Measurements from ENCODE around the gene ATP9B.
A peak's percentile ranks its signal among the peaks of the same experiment; 100 is the strongest.

ATP9B gene

DNA sequence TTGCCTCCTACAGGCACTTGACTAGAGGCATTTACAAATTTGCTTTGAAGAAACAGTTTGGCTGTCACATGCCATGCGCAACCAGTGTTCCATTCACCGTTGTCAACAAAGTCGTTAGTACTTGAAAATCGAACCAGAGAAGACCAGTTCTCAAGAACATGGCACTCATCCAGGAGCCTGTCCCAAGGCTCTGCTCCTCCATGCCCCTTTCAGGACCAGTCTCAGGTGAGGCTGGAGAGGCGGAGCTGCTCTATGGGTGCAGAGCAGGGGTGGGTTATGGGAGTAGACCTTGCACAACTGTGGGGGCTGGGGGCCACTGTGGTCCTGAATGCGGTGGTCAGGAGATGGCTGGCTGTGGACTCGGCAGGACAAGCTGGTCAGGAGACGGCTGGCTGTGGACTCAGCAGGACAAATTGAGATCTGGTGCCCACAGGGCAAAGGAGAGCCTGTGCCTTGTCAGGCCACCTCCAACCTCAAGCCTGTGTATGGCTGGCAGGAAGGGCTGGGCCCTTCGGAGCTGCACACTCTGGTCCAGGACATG lies 12.3 kb upstream of the ATP9B start:
- H3K27ac ChIP-seq = no peak overlapping the region
- ChIA-PET CTCF (no interaction called here), POLR2A (ENCODE audit: low non-redundant PET) (no interaction called here)
- DNase-seq (ENCODE audit: low spot score) = no peak
- TF ChIP-seq, protein P1, sequence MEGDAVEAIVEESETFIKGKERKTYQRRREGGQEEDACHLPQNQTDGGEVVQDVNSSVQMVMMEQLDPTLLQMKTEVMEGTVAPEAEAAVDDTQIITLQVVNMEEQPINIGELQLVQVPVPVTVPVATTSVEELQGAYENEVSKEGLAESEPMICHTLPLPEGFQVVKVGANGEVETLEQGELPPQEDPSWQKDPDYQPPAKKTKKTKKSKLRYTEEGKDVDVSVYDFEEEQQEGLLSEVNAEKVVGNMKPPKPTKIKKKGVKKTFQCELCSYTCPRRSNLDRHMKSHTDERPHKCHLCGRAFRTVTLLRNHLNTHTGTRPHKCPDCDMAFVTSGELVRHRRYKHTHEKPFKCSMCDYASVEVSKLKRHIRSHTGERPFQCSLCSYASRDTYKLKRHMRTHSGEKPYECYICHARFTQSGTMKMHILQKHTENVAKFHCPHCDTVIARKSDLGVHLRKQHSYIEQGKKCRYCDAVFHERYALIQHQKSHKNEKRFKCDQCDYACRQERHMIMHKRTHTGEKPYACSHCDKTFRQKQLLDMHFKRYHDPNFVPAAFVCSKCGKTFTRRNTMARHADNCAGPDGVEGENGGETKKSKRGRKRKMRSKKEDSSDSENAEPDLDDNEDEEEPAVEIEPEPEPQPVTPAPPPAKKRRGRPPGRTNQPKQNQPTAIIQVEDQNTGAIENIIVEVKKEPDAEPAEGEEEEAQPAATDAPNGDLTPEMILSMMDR (conservative IDR thresholded peaks at IDR 0.05; ENCODE audit: low read depth) = no peak

DNA sequence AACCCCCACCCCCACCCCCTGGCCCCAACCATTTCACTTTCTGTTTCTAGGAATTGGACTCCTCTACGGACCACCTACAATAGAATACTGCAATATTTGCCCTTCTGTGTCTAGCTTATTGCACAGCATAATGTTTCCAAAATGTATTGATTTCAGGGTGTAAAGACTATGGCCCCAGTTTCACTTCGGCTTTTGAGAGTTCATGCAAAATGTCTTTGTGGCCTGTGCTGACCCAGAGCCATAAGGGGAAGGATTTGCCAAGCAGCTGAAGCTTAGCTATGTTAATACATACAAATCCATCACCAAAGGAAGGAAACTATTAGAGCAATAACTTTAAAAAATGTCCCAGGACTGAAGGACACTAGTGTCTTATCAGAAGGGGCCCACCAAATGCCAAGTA lies 11.2 kb upstream of the ATP9B start:
- DNase-seq (ENCODE audit: low spot score) = no peak
- ChIA-PET POLR2A (ENCODE audit: low non-redundant PET) (no interaction called here), CTCF (no interaction called here)
- TF ChIP-seq, protein P1 (conservative IDR thresholded peaks at IDR 0.05; ENCODE audit: low read depth) = no peak
- no peak overlapping the region for H3K27ac ChIP-seq

DNA sequence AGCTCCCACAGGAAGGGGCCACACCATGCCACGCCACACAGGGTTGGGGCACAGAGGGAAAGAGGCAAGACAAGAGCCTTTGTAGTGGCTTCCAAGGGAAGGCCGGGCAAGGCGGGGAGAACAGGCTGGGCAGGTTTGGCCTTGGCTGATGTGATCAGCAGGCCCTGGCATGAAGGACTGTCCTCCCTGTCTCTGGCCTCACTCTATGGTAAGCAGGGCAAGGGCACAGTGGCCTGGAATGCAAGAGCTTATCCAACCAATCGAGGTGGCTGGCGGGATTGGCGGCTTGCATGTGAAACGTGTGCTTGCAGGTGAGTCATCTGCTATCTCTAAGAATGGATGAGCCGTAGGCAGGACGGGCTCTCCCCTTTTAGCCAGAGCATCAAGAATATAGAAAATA lies 6.4 kb upstream of the ATP9B start:
- POLR2A ChIA-PET (ENCODE audit: low non-redundant PET) = no interaction called here
- peak overlapping the region; percentile 61 for H3K27ac ChIP-seq
- TF ChIP-seq, protein P1 (conservative IDR thresholded peaks at IDR 0.05; ENCODE audit: low read depth) = no peak
- peak; percentile 57 for DNase-seq (ENCODE audit: low spot score)
- CTCF ChIA-PET = interaction anchor here (0.5 to 1.0 kb wide), 2 partner anchors 13 to 239 kb away, joined by 3 to 4 read pairs; no protein-coding TSS in a partner anchor

DNA sequence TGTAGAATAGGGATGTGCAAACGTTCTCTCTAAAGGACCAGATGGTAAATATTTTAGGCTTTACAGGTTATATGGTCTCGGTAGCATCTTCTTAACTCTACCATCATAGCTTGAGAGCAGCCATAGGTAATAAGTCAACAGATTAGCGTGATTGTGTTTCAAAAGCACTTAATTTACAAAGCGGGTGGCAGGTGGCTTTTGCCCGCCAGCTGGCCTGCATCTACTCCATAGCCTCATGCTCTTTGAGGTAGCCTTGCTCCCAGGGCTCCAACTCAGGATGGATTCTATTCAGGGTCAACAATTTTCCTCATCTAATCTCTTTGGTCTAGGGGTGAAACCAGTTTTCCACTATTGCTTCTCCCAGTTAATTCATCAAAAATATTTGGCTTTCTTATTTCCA lies 5.0 kb upstream of the ATP9B start:
- ChIA-PET POLR2A (ENCODE audit: low non-redundant PET) (no interaction called here), CTCF (no interaction called here)
- no peak for DNase-seq (ENCODE audit: low spot score)
- TF ChIP-seq, protein P1 (conservative IDR thresholded peaks at IDR 0.05; ENCODE audit: low read depth) = no peak
- no peak overlapping the region for H3K27ac ChIP-seq

DNA sequence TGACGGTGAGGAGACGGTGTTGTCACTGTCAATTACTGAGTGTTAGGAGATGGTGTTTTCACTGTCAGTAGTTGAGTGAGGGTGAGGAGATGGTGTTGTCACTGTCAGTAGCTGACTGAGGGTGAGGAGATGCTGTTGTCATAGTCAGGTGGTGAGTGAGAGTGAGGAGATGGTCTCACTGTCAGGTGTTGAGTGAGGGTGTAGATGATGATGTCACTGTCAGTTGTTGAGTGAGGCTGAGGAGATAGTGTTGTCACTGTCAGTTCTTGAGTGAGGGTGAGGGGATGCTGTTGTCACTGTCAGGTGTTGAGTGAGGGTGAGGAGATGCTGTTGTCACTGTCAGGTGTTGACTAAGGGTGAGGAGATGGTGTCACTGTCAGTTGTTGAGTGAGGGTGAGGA lies 3.4 kb upstream of the ATP9B start:
- no peak overlapping the region for H3K27ac ChIP-seq
- CTCF ChIA-PET = no interaction called here
- TF ChIP-seq, protein P1 (conservative IDR thresholded peaks at IDR 0.05; ENCODE audit: low read depth) = no peak
- DNase-seq (ENCODE audit: low spot score) = no peak
- POLR2A ChIA-PET (ENCODE audit: low non-redundant PET) = no interaction called here

DNA sequence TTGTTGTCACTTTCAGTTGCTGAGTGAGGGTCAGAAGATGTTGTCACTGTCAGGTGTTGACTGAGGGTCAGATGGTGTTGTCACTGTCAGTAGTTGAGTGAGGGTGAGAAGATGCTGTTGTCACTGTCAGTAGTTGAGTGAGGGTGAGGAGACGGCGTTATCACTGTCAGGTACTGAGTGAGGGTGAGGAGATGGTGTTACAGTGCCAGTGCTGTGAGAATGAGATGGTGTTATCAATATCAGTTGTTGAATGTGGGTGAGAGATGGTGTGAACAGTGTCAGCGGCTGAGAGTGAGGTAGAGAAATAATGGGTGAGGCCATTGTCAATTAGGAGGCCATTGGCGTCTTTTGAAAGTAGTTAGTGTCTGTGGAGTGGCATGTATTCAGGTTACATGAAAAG lies 1.6 kb upstream of the ATP9B start:
- ChIA-PET POLR2A (ENCODE audit: low non-redundant PET) (no interaction called here), CTCF (no interaction called here)
- no peak for DNase-seq (ENCODE audit: low spot score)
- TF ChIP-seq, protein P1 (conservative IDR thresholded peaks at IDR 0.05; ENCODE audit: low read depth) = no peak
- H3K27ac ChIP-seq = no peak overlapping the region

Measured in RWPE1 (cell line).